Esophagus (tissue), 2 donors: ENCODE results near the gene UBTD2. TPM values are rescaled to one million over a fixed set of nuclear protein-coding genes. Genes with fewer than 3 reads are reported as not detected.
A peak's percentile ranks its signal among the peaks of the same experiment; 100 is the strongest.

ENCODE experiments used
- H3K27ac ChIP-seq, 2 donors: one replicate each; pipeline ENCODE4 v1.5.1; 2013; ENCODE audit warnings: low read depth in 2 of 2, mild to moderate bottlenecking in 2 of 2, inconsistent platforms in 1 of 2, low read length in 1 of 2, moderate library complexity in 1 of 2
- H3K27me3 ChIP-seq, 2 donors: one replicate each; pipeline ENCODE4 v1.6.1; 2013; ENCODE audit warnings: low read length in 2 of 2, control low read depth in 1 of 2, mild to moderate bottlenecking in 1 of 2; ENCODE audit not compliant: insufficient read depth in 2 of 2, control insufficient read depth in 1 of 2
- H3K36me3 ChIP-seq, 2 donors: one replicate each; pipeline ENCODE4 v1.6.1; 2013; ENCODE audit warnings: low read length in 1 of 2; ENCODE audit not compliant: control insufficient read depth in 2 of 2, insufficient read depth in 2 of 2
- H3K4me1 ChIP-seq, 2 donors: one replicate each; pipeline ENCODE4 v1.6.1; 2013; ENCODE audit warnings: low read length in 1 of 2; ENCODE audit not compliant: control insufficient read depth in 2 of 2, insufficient read depth in 2 of 2
- H3K4me3 ChIP-seq, 2 donors: one replicate each; pipeline ENCODE4 v1.5.1; 2013; ENCODE audit warnings: low read length in 2 of 2, mild to moderate bottlenecking in 2 of 2, low read depth in 1 of 2, moderate library complexity in 1 of 2
- H3K9me3 ChIP-seq, 2 donors: one replicate each; pipeline ENCODE4 v1.6.1; 2013; ENCODE audit warnings: mild to moderate bottlenecking in 2 of 2, low read depth in 1 of 2, low read length in 1 of 2, moderate library complexity in 1 of 2; ENCODE audit not compliant: control insufficient read depth in 2 of 2, insufficient read depth in 1 of 2
- WGBS, 2 donors: extraction: QIAGEN DNeasy Blood & Tissue Kit; methylation state at CpG; one replicate each; pipeline ENCODE4 v1.1.7; 2013; 5-methylcytosine and 5-hydroxymethylcytosine counted together
- polyA plus RNA-seq, 2 donors: library from polyadenylated mRNA; stranded (reverse); fragments of 200-250 nt; gene quantifications; one replicate each; pipeline ENCODE4 v1.2.3, GENCODE V29; 2013
- donor health status: healthy with polysubstance abuse.
- donor health status: Bipolar disorder and iron deficiency.

UBTD2 gene
- polyA plus RNA-seq, 2 donors: 5.8 to 6.5 TPM

DNA sequence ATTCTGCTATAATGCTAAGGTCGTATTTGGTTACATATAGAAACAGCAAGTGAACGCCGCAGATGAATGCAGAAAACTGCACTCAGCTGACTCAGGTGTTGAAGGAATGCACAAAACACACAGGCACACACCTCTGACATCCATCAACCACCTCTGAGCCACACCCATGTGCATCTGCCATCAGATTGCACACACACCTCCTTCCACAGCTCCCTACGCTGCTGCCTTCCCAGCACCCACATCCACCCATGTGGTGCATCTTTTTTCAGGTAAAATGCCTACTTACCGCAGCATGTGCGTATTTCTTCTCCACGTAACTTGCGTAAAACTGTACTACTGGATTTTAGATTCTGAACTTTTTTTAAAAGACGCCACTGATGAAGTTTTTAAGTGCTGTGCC, 102.6 kb downstream of the UBTD2 start:
- no peak overlapping the region for H3K27ac ChIP-seq
- H3K9me3 ChIP-seq: no peaks in the 10 kb centered on the region
- H3K36me3 ChIP-seq: no peaks in the 10 kb centered on the region
- no peaks in the 10 kb centered on the region for H3K27me3 ChIP-seq
- peaks cover 3 to 6% of the 10 kb centered on the region in 2 donors for H3K4me1 ChIP-seq
- H3K4me3 ChIP-seq: no peak overlapping the region
- WGBS, 2 donors: 90 to 91% methylated on average over 9 of the region's 9 CpGs

DNA sequence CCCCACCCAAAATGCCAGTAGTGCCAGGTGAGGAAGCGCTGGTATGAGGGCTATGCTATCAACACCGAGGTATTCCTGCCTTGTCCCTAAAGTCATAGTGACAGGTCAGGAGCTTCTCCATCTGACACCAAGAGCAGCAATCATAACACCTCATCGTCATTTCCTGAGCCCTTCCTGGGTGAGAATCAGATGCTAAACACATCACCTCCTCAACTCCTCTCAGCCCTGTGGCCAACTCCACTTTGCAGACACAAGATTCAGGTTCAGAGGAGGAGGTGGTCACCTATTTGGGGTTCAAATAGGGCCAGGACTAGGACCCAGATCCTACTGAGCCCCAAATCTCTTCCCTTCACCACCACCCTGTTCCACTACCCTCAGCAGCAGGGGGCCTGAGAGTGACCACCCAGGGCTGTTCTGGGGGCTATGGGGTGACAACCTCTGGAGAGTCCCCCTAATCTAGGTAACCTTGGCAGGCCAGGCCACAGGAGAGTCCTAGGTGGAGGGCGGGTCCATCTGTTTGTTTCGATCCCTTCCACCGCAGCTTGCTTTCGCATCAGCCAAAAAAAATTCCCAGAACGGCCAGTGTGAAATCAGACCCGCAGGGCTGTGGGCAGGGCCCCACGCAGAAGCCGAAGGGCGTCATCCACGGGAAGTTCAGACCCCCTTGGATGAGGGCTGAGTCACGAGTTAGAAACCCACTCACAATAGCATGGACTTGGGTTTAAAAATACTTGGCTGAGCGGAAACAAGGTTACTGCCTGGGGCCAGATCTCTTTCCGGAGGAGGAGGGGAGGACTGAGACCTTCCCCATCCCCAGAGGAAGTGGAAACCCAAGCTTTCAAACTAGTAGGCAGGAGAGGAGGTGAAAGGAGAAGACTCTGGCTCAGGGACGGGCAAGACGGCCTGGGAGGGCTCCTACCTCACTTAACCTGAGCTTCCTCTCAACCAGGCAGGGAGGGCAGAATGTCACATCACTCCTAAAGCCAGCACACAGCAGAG, 104.3 kb downstream of the UBTD2 start:
- WGBS, 2 donors: 51 to 55% methylated on average over 18 of the region's 18 CpGs

DNA sequence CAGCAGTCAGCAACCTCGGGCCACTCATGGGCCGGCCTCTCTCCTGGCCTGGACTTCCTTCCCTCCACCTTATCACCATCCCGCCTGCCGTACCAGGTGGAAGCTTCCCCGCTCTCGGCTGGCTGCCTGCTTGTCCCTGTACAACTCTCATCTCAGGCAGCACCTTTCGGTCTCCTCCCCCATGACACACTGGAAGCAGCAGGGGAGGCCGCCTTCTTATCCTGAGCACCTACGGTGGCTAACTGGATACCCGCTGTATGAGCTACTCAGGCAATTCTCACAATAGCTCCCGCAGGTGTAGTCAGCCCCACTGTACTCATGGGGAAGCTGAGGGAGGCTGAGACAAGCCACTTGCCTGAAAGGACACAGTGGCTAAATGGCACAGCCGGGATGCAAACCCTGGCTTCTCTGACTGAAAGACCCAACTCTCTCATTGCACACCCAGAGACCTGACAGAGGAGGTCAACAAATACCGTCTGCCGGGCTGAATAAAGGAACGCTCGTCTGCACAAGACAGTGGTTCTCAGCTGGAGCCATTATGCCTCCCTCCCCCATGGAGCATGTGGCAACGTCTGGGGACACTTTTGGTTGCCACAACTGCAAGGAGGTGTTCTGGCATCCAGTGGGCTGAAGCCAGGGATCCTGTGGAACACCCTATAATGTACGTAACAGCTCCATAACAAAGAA, 105.1 kb downstream of the UBTD2 start:
- H3K4me1 ChIP-seq: peaks cover 0 to 6% of the 10 kb centered on the region in 2 donors
- H3K27ac ChIP-seq: peak overlapping the region in 1 of 2 donors; percentile 38
- H3K4me3 ChIP-seq: no peak overlapping the region
- WGBS, 2 donors: 57 to 78% methylated on average over 18 of the region's 18 CpGs
- no peaks in the 10 kb centered on the region for H3K36me3 ChIP-seq
- no peaks in the 10 kb centered on the region for H3K9me3 ChIP-seq
- no peaks in the 10 kb centered on the region for H3K27me3 ChIP-seq

More for the DNA sequence above, 104.3 kb downstream of the UBTD2 start:
- no peaks in the 10 kb centered on the region for H3K9me3 ChIP-seq
- no peaks in the 10 kb centered on the region for H3K27me3 ChIP-seq
- peaks cover 0 to 3% of the 10 kb centered on the region in 2 donors for H3K4me1 ChIP-seq
- peak overlapping the region in 1 of 2 donors; percentile 2 for H3K4me3 ChIP-seq
- H3K36me3 ChIP-seq: no peaks in the 10 kb centered on the region
- H3K27ac ChIP-seq: peak overlapping the region; percentile 57 to 78

DNA sequence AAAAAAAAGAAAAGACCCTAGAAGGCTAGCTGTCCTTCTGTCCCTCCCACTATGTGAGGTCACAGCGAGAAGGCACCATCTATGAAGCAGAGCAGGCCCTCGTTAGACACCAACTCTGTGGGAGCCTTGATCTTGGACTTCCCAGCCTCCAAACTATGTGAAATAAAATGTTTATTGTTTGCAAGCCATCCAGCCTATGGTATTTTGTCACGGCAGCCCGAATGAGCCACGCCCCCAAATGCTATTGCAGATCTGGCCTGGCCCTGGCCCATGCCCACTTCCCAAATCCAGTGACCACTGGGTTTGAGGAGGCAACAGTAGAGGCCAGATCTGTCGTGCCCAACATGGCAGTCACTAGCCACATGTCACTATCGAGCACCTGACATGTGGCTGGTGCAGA, 106.4 kb downstream of the UBTD2 start:
- Histone ChIP-seq H3K9me3 (no peaks in the 10 kb centered on the region), H3K4me1 (peaks cover 0 to 10% of the 10 kb centered on the region in 2 donors), H3K4me3 (no peak overlapping the region), H3K27ac (no peak overlapping the region), H3K27me3 (no peaks in the 10 kb centered on the region), H3K36me3 (no peaks in the 10 kb centered on the region)
- WGBS, 2 donors: 85 to 90% methylated on average over 7 of the region's 7 CpGs

DNA sequence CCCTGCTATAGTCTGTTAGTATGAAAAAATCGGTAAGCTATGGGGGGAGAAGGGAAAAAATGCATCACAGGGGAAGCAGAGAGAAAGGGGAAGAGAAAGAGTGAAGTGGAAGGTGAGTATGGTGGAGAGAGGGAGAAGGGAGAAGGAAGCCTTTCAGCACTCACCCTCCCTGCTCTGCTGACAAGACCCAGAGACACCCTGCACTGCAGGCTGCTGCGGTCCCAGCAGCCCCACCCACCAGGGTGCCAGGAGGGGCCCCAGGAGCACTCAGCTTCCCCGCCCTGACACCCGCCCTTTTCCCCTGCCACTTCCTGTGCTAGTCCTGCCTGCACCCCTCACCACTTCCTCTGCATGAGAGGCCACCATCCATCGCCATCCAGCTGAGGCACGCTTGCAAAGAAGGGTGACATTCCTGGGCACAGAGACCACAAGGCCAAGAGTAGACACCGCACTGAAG, 108.3 kb downstream of the UBTD2 start:
- 57 to 68% methylated on average over 7 of the region's 7 CpGs for WGBS, 2 donors
- H3K36me3 ChIP-seq: no peaks in the 10 kb centered on the region
- H3K27ac ChIP-seq: peak overlapping the region in 1 of 2 donors; percentile 31
- H3K9me3 ChIP-seq: no peaks in the 10 kb centered on the region
- no peak overlapping the region for H3K4me3 ChIP-seq
- no peaks in the 10 kb centered on the region for H3K27me3 ChIP-seq
- H3K4me1 ChIP-seq: peaks cover 0 to 12% of the 10 kb centered on the region in 2 donors

DNA sequence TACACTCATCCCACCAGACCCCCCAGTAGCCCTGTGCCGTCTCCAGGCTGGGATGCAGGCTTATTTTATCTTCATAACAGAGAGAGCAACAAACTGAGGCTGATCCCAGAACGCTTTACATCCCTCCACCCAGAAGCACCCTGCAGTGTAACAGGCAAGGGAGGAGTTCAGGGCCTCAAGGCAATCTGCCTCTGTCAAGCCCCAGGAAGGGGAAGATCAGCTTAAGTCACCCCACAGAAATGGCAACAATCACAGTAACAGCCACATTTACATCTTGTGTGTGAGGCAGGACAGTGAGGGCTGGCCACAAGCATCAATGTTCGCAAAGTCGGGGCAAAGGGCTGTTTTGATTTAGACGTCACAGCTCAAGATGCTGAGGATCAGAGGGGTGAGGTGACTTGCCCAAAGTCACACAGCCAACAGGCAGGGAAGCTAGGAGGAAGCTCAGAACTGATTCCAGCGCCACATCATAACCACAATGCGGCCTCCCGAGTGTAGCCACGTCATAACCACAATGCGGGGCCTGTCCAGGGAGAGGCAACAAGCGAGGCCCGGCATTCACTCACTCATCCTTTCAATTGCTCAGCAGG, 109.9 kb downstream of the UBTD2 start:
- Histone ChIP-seq H3K9me3 (no peaks in the 10 kb centered on the region), H3K27ac (peak overlapping the region in 1 of 2 donors; percentile 42), H3K4me1 (peaks cover 0 to 14% of the 10 kb centered on the region in 2 donors), H3K27me3 (no peaks in the 10 kb centered on the region), H3K36me3 (no peaks in the 10 kb centered on the region), H3K4me3 (no peak overlapping the region)
- 80 to 87% methylated on average over 12 of the region's 12 CpGs for WGBS, 2 donors

DNA sequence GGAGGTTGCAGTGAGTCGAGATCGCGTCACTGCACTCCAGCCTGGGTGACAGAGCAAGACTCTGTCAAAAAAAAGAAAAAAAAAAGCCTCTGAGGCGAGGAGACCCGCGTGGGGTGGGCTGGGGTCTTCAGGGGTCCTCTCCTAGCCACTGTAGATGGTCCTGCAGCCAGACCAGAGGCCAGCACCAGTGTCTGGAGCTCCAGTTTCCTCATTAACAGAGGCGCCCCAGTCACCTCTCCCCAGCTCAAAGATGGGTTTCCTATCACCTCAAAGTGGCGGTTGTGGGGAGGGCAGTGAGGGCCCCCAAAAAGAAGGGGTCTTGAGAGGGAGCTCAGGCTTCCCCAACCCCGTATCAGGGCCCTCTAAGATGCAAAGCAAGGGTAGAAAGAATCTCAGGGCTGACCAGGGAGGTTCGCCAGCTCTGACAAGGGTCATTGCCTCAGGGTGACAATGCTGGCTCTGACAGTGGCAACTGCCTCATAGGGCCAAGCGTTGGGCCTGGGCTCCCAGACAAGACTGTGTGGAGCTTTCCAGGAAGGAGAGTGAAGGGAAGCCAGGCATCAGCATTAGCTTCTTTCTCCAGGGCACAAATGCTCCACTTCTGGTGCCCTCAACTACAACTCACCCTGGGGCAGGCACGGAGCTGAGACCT, 110.5 kb downstream of the UBTD2 start:
- Histone ChIP-seq H3K36me3 (no peaks in the 10 kb centered on the region), H3K27ac (peak overlapping the region in 1 of 2 donors; percentile 42), H3K9me3 (no peaks in the 10 kb centered on the region), H3K4me1 (peaks cover 0 to 16% of the 10 kb centered on the region in 2 donors), H3K27me3 (no peaks in the 10 kb centered on the region), H3K4me3 (no peak overlapping the region)
- WGBS, 2 donors: 78 to 85% methylated on average over 12 of the region's 12 CpGs

DNA sequence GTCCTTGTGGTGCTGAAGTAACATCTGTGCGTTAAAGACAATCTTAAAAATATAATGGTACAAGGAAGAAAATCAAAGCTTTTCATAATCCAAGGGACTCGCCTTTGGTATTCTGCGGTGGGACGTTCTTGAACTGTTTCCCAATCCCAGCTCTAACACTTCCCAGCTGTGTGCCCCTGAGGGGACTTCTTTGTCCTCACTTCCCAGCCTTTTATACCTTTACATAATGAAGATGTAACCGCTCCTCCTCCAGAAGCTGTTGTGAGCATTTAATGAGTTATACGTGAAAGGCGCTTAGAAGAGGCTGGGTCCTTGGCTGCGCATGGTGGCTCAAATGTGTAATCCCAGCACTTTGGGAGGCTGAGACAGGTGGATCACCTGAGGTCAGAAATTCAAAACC, 112.4 kb downstream of the UBTD2 start:
- H3K9me3 ChIP-seq: no peaks in the 10 kb centered on the region
- H3K27me3 ChIP-seq: no peaks in the 10 kb centered on the region
- no peaks in the 10 kb centered on the region for H3K36me3 ChIP-seq
- H3K27ac ChIP-seq: no peak overlapping the region
- no peak overlapping the region for H3K4me3 ChIP-seq
- WGBS, 2 donors: 82 to 93% methylated on average over 8 of the region's 8 CpGs
- peaks cover 0 to 16% of the 10 kb centered on the region in 2 donors for H3K4me1 ChIP-seq

DNA sequence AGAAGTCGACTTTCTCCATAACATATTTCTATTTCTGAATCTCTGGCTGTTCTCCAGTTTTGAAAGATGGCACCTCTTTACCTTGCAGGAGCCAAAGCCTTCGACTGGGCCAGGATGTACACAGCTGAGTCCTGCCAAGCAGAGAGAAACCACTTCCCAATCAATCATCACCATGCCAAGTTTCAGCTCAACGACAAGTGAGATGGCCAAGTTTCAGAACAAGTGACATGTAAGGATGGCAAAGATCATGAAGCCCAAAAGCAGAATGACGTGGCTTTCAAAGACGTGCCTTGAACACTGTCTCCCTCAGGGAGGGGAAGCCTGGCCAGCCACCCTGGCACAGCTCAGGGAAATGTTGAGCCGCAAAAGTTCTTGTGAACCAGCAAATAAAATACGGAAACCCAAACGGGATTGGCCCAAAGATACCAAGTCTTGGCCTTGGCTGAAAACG, 113.3 kb downstream of the UBTD2 start:
- H3K9me3 ChIP-seq: no peaks in the 10 kb centered on the region
- no peaks in the 10 kb centered on the region for H3K36me3 ChIP-seq
- H3K27ac ChIP-seq: no peak overlapping the region
- WGBS, 2 donors: 38 to 52% methylated on average over 9 of the region's 9 CpGs
- H3K27me3 ChIP-seq: no peaks in the 10 kb centered on the region
- no peak overlapping the region for H3K4me3 ChIP-seq
- H3K4me1 ChIP-seq: peaks cover 0 to 16% of the 10 kb centered on the region in 2 donors
